ENCODE measurements around the gene ANKRD31.

GRCh38 chr5:75020016-75020656, 216.5 kb downstream of the ANKRD31 start:
- TF ChIP-seq CTCF (IDR thresholded peaks at IDR 0.05) (no peak), POLR2A (IDR thresholded peaks at IDR 0.05) (no peak), POLR2AphosphoS5 (IDR thresholded peaks at IDR 0.05) (no peak)

Measured in prostate gland (tissue), 2 donors.